Measurements from ENCODE around the gene EML1.

Gene EML1

DNA sequence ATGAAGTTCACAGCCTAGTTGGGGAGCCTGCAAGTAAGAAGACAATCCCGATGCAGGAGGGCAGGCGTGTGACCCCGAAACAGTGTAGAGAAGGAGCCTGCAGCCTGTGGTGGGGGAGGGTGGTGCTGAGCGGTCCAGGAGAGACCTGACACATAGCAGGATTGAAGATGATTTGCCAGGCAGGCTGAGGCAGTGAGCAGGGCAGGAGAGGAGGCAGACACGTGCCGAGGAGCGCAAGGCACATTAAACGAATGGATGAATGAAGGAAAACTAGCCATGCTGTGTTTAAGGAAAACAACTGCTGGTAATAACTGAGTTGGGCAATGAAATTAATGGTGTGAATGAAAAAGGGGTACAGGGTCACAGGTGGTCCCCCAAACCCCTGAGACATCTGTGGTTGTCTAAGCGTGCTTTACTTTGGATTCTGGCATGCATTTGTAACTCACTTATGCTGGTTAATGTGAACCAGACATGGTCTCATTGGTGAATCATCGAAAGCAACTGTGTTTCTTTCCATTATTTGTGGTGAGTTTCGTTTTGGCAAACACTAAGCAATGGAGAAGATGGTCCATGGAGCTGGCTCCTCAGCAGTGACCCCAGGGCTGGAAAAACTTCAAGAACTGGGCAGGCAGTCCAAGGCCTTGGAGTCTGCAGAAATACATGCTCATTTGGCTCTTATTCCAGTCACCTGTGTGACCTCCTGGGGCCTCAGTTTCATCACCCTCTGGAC is 175.1 kb downstream of the EML1 start:
- DNase-seq (ENCODE audit: low spot score): peak; percentile 82

DNA sequence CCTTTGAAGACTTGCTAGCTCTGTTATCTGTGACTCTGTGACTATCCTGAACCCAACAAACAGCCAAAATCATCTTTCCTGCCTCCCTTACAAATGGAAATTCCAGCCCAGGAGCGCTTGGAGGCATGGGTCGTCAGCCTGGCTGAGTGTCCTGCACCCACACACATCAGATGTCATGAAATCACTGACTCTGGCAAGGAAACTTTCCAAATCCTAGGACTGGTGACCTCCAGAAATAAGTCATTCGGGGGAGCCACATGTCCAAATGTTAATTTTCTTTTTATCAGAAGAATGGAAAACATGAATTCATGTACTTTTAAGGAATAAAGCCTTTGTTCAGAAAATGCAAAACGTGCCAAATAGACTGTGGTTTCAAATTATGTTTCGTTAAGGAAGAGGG is 175.7 kb downstream of the EML1 start:
- no peak for DNase-seq (ENCODE audit: low spot score)

DNA sequence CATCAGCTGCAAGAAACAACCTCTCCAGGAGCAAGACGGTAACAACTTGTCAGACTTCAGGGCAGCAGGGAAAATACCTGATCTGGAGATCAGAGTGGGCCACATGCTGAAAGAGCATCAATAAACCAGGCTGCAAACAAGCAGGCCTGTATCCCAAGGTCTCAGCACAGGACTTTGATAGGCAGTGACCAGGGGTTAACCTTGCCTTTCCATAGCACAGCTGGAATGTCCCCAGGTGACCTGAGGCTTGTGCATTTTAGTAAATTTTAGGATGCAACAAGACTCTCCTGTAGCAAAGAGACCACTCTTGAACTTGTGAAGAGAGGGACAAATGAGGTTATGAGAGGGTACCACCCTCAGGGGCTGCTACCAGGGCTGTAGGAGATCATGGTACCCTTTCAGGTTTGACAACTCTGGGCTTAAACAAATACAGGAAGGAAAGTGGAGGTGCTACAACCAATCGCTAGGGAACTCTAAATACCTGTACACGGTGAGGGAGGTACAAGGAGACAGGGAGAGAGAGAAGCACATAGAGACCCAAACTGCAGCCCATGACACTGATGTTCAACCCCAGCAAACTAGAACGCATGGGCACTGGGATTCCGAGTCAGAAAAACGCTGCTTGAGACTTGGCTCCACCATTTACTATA is 176.6 kb downstream of the EML1 start:
- no peak for DNase-seq (ENCODE audit: low spot score)

DNA sequence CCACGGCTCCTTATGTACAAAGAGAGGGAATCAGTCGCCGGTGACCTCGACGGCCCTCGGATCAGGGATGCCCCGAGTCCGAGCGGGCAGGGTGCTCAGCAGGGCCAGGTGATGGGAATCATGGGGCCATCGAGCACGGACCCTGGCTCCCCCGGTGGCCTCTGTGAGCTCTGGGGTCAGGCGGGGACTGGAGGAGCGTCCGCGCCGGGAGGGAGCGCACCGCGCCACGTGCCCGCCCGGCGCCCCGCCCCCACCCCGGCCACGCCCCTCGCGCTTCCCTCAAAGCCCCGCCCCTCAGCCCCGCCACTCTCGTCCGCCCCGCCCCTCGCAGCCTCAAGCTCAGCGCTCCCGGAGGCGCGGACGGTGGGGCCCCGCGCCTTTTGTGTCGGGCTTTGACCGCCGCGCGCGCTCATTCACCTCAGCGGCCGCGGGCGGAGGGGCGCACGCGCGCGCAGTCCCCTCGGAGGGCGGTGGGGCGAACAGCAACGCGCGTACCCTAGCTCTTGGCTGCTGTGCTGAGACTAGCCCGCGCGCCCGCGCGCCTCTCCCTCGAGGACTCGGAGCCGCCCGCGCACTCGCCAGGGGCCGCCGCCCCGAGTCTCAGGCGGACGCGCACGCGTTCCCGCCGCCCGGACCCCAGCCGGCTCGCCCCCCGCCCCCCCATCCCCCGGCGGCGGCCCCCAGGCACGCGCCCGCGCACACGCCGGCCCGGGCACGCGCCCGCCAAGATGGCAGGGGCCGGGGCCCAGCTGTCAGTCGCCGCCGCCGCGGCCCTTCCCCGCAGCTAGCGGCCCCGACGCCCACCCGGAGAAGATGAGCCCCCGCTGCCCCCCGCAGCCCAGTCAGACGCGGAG is 178.1 kb downstream of the EML1 start:
- peak; percentile 84 for DNase-seq (ENCODE audit: low spot score)

DNA sequence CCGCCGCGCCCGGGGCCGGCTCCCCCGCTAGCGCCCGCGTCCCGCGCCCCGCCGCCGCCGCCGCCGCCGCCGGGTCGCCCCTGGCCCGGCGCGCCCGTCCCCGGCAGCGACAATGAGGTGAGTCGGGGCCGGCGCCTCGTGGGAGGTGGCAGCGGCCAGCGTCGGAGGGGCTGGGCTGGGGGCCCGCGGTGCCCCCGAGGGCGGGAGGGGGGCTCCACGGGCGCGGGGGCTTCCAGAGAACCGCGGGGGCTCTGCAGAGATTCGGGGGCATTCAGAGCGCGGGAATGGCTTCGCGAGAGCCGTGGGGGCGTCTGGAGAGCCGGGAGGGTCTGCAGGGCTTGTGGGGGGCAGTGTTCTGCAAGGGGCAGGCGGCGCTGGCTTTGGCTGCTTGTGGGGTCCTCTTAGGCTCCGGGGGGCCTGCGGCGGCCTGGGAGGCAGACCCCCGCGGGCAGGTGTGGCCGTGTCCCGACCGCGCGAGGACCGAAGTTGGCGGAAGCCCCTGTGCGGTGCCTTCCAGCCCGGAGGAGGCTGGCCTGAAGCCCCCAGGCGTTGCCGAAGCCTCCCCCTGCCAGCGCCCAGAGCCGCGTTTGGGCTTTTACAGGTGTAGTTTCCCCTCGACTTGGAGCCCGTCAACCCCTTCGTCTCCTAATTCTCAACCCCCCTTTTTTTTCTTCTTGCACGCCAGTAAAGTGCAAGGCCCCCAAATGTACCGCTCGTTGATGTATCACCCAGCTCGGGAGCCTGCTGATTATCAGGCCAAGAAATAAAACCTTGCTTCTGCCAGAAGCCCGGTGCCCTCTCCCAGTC is 178.9 kb downstream of the EML1 start:
- DNase-seq (ENCODE audit: low spot score): peak; percentile 48

DNA sequence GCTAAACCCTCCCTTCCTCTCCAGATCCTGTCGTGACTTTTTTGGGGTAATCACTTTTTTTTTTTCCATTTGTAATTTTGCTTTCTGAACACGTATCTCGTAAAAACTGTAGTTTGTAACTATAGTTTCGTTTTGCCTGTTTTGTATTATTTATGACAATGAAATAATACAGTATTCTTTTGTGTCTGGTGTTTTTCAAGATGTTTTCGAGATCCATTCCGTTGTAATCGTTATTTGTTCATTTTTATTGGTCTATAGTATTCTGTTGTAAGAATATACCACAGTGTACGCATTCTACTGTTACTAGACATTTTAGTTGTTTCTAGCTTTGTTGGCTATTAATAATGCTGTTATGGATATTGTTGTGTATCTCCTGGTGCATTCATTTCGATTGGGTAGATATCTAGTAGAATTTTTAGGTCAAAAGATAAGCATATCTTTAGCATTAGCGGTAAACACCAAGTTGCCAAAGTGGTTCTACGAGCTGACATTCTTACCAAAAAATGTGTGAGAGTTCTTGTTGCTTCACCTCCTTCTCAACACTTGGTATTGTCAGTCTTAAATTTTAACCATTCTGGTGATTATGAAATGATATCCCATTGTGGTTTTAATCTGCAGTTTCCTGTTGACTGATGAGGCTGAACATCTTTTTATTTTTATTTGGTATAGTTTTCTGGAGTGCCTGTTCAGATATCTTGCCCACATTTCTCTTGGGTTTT is 179.7 kb downstream of the EML1 start:
- no peak for DNase-seq (ENCODE audit: low spot score)

DNA sequence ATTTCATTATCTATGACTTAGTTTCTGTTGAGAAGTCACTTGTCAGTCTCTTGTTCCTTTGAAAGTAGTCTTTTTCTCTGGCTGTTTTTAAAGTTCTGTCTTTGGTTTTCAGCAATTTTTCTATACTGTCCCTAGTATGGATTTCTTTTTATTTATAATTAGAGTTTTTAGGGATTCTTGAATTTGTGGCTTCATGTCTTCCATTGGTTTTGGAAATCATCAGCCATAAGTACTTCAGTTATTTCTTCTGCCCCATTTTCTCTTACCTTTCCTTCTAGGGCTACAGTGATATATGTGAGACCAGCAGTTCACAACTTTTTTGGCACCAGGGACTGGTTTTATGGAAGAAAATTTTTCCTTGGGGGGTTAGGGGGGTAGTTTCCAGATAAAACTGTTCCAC is 182.0 kb downstream of the EML1 start:
- no peak for DNase-seq (ENCODE audit: low spot score)

DNA sequence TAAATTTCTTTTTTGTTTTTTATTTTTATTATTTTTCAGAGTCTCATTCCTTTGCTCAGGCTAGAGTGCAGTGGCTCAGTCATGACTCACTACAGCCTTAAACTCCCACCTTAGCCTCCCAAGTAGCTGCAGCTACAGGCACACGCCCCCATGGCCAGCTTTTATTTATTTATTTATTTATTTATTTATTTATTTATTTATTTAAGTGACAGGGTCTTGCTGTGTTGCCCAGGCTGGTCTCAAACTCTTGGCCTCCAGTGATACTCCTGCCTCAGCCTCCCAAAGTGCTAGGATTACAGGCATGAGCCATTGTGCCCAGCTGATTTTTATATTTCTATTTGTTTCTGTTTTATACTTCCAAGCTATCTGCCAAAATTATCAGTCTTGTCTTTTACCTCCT is 182.8 kb downstream of the EML1 start:
- no peak for DNase-seq (ENCODE audit: low spot score)

DNA sequence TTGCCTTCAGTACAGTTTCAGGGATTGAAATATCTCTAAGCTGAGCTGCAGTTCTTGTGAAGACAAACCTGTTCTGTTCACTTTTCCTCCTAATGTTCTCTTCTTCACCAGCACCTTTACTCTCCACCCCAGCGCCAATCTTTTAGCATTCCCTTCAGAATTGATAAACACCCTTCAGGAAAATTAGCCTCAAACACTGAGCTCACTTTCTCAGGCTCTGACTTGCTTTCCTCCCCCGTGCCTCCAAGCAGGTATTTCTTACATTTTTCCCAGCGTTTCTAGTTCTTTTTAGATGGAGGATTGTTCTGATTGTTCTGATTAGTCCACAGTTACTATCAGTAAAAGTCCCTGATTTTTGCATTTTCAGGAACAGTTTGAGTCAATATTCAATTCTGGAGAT is 183.5 kb downstream of the EML1 start:
- no peak for DNase-seq (ENCODE audit: low spot score)

DNA sequence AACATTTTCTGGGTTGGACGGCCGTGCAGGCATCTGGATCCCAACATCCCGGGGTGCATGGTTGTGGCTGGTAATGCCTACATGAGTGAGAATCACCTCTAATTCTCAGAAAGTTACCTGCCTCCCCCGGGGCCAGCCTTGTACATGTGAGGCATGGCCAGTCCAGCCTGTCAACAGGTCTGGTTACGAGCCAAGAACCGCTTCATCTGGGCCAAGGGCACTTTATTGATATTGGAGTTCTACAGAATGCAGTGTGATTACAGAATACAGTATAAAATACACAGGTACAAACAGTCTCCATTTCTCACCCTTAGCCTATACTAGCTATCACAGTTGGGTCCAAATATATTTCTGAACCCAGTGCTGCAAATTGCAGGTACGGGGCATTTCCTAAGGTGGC is 187.1 kb downstream of the EML1 start:
- no peak for DNase-seq (ENCODE audit: low spot score)

DNA sequence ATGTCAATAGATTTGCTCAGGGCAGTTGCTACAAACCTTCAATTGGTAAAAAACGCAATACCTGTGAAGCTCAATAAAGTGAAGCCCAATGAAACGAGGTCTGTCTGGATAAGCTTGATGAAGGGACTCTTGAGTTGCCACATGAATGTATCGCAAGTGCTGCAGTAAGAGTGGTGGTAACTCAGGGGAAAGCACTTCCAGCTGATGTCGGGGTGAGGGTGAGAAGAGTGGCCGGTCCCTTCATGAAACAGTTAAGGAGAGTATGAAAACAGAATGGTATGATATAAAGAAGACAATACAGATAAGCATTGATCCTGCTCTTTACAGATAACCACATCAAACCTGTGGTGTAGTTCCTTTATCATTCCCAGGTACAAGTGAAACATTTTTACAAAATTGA is 188.6 kb downstream of the EML1 start:
- DNase-seq (ENCODE audit: low spot score): no peak

DNA sequence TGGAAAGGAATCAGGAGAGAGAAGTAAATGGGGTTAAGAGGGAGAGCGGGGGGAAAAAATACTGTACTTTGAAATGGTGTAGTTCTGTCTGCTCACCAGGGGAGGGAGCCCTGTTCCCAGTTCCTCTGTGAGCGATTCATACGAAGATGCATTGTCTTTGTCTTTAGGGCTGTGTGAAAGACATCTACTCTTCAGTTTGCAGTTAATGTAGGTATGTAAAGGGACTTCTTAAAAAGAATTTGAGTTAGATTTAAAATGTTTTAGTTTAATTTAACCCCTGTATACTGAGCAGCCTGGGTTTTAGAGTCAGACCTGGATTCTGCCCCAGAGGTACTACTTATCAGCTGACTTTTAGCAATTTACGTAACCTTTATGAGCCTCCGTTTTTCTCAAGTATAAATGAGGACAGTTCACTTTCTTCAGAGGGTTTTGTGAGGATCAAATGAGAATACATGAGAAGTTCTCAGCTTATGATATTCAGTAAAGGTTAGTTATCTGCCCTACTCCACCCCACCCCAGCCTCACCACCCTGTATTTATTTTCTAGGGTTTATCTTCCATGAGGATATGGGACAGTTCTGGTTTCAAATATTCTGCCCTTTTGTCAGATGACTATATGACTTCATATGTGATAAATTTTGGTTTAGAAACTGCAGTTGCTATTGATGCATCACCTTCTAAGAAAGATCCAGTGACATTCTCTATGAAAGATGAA is 189.5 kb downstream of the EML1 start:
- peak; percentile 64 for DNase-seq (ENCODE audit: low spot score)

DNA sequence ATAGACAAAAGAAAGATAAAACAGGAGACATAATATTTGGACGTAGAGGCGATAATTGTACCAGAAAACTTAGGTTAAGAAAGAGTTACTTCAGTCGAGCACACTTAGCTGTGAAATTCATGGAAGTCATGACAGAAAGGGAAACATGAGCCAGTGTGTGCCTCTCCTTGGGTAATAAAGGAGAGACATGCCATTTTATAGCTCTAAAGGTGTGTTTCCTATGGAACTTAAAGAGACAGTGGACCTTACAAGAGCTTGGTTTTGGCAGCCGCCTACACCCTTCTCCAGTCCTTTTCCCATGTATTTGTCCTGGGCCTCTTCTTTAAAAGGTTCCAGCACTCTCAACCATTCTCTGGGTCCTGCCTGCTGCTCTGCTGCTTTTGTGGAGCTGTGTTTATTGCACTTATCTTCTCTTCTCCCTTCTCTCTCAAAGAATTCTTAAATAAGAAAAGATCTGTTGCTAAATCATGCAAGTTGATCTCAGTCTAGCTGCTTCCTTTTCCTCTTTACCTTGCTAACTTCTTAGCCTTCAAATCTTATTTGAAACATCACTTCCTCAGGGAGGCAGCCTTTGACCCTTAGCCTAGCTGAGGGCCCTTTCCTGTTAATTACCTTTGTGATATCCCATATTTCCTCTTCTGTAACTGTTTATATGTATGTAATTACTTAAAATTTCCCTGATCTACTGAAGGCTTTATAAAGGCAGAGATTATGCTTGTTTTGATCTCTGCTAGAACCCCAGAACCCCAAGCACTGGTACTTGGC is 190.2 kb downstream of the EML1 start:
- DNase-seq (ENCODE audit: low spot score): no peak

DNA sequence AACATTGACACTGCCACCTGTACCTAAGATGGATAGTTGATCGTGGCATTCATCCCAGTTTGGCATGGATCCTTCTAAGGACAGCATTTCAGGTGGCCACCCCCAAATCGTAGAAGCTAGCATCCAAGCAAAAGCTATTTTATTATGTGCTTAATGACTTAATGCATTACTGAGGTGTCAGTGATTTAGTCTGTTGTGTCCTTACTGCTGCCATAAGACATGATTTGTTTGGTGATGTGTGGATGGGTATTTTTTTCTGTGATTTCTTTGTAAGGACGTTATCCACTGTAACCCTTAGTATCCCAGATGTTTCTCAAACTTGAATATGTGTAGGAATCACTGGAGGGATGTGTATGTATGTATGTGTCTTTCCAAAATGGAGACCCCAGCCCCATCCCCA is 190.8 kb downstream of the EML1 start:
- no peak for DNase-seq (ENCODE audit: low spot score)

DNA sequence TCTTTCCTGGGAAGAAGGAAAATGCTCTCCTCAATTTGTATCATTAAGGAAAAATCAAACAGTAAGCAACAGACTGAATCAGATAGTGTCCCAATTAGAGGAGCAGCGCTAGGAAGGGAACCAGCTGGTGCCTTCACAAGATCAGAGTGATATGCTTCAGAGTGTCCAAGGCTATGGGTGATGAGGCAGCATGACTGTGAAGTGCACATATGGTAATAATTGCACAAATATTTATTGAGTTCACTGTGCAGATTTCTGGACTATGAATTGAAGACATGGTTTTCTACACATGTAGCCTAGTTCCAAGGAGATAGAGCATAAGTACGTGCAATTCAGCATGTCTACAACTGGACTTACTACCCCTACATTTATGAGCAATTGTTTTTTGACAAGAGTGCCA is 193.2 kb downstream of the EML1 start:
- no peak for DNase-seq (ENCODE audit: low spot score)

DNA sequence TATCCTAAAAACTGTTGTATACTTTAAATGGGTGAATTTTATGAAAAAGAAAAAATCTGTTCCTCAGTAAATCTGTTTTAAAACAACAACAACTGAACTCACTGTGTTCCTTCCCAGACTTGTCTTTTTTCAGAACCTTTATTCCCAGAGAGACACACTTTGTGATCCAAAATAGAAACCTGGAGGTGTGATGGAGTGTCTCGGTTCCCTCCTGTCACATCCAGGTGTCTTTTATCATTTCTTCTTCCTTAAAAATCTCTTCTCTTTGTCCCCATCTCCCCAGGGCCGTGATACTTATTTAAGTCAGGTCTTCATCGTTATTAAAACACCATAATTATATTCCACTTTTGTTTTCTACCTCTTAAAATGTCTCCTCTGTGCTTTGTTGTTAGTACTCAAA is 195.8 kb downstream of the EML1 start:
- DNase-seq (ENCODE audit: low spot score): no peak

DNA sequence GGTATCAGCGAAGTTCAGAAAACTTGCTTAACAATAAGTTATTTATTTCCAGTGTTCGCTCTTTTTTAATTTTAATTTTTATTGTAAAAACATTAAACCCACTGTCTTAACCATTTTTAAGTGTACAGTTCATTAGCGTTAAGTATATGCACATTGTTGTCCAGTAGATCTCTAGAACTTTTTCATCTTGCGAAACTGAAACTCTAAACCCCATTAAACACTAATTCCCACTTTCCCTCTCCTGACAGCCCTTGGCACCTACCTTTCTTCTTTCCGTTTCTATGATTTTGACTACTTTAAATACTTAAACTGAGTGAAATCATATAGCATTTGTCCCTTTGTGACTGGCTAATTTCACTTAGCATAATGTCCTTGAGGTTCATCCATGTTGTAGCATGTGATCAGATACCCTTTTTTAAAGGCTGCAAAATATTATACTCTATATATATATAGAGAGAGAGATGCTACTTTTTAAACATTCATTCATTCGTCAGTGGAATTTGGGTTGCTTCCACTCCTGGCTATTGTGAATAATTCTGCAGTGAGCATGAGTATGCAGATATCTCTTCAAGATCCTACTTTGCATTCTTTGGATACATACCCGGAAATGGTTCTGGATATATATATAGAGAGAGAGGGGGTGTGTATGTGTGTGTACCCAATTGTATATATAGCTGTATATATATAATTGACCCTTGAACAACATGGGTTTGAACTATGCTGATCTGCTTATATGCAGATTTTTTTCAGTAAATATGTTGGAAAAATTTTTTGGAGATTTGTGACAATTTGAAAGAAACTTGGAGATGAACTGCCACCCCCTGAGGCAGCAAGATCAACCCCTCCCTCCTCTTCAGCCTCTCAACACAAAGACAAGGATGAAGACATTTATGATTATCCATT is 197.3 kb downstream of the EML1 start:
- no peak for DNase-seq (ENCODE audit: low spot score)

DNA sequence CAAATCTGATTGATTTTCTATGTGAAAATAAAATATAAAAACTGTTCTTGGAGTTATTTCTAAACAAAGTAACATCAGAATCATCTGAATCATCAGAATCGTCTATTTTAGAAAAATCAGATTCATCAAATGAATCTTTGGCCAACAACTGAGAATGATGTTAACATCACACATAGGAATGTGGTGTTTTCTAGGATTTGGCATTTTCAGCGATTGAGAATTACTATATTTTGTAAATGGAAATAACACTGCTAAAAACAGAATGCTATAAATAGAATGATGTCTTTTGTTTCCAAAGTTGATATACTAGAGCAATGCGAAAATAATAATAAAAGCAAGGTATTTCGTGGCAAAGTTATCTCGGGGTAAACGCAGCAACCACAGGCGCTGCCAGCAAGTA is 198.1 kb downstream of the EML1 start:
- no peak for DNase-seq (ENCODE audit: low spot score)
